GM18499 (cell line): ENCODE data around the gene UNC79.

Source experiments
- ATAC-seq: cut with Tn5 transposase; IDR thresholded peaks from one replicate; pipeline ENCODE4 v1.9.1; 2021; ENCODE audit warnings: moderate number of reproducible peaks; ENCODE audit not compliant: insufficient read depth, unreplicated experiment

UNC79 gene

DNA sequence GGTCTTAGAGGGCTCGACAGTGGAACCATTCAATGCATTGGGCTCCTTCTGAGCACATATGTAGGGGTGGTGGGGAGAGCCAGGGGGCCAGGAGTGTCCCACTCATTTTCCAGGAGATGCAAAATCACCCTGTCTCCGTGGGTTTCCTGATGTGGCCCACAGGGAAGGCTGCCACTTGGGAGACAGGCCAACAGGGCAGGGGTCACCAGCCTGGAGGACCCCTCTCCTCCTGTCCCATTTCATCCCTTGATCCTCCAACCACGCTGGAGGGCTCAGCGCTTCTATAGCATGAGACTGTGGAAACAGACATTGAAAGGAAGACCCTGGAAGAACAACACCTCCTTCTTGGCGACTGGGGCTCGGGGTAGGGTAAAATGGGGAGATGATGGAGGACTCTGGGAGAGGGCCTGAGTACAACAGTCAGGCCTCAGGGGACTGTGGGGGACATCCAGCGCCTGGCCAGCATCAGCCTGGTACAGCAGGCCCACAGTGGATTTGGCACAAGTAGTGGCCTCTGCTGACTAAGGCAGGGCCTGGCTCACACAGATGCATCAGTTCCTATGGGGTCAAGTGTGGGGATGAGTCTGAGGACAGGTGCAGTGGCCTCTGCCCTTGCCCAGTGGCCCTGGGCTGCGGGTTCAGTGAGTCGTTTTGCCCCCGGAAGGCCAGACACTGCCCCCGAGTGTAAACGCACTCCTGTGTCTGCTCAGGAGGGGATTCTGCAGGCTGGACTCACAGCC lies 289.5 kb downstream of the UNC79 start:
- no peak for ATAC-seq

DNA sequence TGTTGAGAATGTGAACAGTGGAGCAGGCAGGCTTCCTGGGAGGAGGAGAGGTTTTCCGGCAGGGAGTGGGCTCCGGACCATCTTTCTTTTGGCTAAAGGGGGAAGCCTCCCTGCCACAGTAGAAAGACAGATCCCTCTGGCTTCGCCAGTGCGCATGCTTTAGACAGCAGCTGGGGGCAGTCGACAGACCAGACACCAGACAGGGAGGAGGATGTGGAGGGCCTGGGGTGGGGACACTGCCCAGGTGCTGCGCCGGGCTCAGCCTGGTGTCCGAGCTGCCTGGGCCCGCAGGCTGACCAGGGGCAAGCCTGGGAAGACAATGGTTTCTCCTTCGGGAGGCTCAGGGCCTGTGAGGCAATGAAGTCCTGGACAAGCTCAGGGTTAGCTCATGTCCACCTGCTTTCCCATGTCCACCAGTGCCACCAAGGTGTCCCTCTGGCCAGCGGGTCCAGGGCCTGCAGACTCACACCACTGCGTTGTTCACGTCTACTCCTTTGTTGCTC lies 290.3 kb downstream of the UNC79 start:
- no peak for ATAC-seq

DNA sequence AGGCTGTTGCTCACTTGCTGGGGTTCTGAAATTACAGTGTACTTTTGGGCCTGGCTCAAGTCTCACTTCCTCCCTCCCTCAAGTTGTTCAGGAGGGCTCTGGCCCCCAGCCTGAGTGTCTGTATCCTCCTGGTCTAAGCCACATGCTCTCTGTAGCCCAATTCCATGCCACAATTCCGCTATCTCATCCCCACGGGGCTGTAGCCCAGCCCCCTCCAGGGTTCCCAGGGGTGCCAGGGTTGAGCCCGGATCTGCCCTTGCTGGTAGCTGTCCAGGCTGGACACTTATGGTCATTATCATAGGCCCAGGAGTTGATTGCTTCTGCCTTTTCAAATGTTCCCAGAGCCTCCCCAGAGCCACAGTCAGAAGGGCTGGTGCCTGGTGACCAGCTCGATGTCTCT lies 292.3 kb downstream of the UNC79 start:
- no peak for ATAC-seq

DNA sequence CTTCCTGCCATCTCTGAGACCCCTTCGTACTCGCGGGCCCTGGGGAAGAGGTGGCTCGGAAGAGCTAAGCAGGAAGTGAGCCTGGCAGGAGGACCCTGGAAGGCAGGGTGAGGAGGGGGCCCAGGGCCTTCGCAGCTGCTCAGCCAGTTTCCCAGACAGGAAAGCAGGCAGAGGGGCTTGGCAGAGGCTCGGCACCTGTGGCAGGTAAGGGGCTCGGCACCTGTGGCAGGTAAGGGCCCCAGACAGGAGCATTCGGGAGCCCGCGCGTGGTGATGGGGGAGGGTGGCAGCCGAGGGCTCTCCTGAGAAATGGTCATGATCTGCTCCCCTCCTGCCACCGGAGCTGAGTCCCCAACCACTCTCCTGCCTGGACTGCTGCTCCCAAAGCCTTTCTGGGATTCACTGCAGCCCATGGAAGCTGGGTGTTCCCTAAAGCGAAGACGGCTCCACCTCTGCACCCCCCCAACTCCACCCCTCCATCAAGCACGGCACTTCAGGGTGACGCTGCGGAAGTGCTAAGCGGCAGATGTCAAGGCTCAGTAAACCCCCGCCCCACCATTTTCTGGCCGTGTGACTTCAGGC lies 294.4 kb downstream of the UNC79 start:
- no peak for ATAC-seq

DNA sequence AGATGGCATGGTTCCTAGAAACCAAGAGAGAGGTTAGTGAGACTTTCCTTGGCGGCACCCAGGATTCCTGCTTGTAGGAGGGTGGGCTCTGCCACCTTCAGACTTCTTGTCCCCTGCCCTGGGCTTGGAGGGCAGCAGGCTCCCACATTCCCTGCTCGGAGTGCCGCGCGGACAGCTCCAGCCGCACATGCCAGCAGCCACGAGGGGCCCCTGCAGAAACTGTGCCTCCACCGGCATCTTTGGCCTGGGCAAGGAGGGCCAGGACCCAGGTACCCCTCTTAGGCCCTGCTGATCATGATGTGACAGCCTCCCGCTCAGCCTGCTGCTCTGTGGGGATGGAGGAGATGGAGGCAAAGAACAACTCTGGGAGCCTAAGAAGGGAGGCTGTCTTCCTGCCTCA lies 295.3 kb downstream of the UNC79 start:
- ATAC-seq, result no peak

DNA sequence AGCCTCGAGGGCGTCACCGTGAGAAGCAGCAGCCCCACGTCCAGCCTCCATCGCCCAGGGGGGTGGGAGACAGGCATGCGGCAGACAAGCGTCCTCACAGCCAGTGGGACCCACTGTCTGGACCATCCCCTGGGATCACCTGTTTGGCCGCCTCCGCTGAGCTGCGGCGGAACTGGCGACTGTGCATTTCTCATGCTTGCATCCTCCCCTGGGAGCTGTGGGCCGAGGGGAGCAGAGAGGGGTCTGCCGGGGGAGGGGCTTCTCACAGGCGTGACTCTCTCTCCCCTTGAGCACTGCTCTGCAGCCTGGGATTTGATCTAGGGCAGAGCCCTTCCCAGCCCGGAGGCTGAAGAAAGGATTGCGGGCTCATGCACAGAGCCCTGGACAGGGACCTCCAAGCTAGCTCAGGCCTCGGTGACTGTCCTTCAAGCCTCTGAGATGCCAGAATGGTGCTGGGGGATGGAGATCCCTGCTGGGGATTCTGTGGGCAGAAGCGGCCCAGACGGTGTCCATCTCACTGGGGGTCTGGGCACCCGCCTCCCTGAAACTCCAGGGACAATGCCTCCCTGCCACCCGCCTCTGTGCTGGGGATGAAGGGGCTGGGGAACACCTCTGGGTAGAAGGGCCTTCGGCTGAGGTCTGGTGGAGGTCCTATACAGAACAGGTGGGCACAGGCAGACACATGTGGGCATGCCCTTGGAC lies 296.5 kb downstream of the UNC79 start:
- ATAC-seq, result no peak

DNA sequence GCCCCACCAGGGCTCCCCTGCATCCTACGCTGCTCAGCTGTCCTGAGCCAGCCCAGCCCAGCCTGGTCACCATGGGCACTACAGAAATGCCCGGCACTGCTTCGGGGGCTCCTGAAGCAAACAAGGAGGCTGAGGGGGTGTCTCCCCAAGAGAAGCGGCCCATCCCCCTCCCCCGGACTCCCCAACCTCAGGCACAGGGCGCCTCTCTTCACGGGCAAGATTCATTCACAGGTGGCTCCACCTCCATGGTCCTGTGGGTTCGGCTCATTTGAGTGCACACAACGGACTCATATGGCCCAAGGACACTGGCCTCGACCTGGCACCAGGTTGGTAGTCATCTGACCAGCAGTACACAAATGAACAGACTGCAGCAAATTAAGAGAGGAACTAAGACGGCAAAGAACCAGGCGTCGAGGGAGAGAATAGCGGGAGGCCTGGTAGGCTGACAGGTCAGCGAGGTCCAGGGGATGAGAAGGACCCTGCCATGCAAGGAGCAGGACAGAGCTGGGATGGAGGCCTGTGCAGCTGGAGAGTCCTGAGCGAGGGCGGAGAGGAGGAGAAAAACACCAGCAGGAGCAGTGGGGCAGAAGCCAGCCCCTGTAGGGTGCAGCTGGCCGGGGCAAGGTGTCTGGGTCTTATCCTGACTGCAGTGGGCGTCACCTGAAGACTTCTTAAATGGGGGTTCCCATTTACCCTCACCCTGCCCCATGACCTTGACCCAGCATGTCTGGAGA lies 297.3 kb downstream of the UNC79 start:
- no peak for ATAC-seq

DNA sequence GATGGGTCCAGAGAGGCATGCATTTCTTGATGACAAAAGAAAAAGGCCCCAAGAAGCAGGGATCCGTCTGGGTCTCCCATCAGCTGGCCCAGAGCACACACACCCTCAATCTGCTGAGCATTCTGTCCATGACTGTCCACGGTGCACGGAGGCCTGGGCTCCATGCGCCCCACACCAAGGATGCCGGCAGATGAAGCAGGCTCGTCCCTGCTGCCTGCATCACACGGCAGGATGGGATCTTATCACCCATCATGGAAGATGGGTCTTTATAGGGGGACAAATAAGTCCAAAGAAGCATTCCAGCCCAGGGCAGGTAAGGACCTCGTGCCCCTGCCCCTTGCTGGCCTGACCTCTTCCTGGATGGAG lies 297.9 kb downstream of the UNC79 start:
- no peak for ATAC-seq

DNA sequence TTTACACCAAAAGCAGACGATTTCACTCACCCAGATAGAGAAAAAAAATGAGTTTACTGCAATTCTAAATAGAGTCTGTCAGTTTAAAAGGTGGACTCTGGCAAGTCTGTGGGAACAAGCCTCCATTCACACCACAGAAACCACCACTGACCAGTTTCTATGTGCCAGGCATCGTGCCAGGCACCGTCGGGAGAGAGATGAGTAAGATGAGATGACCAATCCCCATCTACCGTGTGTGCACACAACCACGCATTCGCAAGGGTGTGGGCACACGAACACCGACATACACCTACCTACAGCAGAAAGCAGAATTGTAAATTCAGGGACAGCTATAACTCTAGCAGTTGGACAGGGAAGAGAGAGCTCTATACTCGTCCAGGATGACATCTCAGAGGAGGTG lies 299.3 kb downstream of the UNC79 start:
- no peak for ATAC-seq

DNA sequence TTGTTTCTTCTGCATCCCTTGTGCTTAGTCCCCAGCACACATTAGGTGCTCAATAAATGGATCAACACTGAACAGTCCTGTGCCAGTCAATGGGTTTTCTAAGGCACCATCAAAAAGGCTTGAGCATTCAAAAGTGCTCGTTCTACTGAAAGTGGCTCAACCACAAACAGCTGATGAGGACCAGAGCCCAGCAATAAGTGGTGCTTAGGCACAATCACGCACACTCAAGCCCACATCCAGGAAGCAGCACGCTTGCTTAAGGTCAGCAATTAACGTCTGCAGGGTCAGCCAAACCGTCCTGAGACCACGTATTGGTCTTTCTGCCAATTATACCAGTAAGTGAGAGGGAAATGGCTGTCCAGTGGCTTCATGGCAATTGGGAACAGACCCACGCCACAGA lies 301.0 kb downstream of the UNC79 start:
- ATAC-seq, result no peak

DNA sequence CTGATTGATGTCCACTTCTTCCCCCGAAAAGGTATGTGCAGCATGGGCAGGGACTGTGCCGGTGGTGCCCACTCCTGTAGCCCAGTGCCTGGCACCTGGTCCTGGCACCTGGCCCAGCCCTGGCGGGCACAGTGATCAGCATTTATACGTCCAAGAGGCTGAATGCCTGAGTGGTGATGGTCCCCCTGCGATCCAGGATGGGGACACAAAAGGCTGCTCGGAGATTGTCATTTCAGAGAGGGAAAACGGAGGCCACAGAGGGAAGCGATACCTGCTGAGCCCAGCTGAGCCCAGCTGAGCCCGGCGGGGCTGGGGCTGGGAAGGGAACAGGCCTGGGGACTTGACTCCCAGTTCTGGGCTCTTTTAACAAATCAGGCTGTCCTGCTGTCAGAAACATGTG lies 301.8 kb downstream of the UNC79 start:
- no peak for ATAC-seq

DNA sequence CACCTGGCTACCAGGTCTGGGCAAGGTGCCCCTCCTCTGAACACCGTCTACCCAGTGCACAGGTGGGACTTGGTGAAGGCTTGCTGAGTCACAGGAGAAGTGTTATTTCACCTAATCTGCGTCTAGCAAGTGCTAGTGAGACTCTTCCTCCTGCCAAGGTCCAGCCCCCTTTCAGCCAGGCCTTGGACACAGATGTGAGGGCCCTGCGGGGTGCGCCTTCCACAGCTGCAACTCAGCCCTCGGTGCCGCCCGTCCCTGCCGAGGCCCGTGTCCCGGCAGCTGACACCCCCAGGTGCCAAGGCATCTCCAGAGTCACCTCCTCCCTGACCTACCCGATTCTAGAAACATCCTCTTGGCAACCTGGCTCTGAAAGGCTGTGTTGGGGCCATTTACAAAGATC lies 302.5 kb downstream of the UNC79 start:
- ATAC-seq, result no peak

DNA sequence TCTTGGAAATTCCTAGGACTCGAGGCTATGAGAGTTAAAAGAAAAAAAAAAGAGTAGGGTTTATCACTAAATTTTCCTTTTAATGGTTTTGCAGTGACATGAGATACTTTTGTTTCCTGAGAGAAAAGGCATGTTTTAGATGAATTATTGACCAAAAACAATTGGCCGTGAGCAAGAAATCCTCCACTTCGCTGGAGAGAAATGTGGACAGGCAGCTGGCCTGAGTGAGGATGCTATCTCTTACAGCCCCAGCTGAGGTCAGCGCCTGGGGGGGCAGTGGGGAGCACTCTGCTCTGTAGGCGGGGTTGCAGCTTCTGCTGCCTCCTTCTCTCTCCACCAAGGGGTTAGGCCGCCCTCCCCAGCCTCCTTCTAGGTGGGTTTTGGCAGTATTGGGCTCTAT lies 302.9 kb downstream of the UNC79 start:
- no peak for ATAC-seq

DNA sequence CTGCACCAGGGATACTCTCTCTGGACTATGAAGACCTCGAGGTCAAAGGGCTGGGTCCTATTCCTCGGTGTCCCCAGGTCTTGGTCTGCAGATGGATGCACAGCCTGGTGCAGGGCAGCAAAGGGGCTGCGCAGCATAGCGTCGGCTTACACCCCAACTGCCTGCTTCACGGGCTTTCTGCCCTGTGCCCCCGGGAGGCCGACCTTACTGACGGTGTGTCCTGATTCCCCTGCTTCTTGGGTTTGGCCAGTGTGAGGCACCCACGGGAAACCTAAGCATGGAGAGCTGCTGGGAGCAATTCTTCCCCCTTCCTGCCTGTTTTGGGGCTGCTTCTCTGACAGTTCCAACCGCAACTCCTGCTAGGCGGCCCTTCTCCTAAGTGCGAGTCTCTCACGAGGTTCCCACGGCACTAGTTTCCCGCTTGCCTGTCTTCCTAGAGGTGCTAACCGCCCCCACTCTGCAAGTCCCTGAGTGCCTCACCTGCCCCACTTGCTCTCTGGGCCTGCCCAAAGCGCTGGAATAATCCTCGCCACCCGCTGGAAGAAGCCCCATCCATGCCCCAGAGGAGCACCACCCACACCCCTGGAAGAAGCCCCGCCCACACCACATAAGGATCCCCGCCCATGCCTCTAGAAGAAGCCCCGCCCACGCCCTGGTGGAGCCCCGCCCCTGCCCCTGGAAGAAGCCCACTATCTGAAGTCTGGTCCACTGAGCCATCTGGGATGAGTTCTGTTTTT lies 303.5 kb downstream of the UNC79 start:
- no peak for ATAC-seq

DNA sequence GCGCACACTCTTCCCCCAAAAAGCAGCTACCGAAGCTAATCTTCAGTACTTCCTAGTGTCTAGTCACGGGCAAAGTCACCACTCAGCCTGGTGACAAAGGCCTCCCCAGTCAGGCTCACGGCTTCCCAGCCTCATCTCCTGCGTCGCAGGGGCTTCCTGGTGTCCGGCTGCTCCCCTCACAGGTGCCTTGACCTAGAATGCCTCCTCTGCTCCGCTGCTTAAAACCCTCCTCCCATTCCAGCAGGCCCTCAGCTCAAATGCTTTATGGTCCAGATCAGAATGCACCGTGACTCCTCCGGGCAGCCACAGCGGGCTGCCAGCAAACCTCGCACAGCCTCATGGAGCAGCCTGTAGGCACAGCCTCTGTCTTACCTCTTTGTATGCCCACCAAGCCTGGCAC lies 304.5 kb downstream of the UNC79 start:
- ATAC-seq, result no peak

DNA sequence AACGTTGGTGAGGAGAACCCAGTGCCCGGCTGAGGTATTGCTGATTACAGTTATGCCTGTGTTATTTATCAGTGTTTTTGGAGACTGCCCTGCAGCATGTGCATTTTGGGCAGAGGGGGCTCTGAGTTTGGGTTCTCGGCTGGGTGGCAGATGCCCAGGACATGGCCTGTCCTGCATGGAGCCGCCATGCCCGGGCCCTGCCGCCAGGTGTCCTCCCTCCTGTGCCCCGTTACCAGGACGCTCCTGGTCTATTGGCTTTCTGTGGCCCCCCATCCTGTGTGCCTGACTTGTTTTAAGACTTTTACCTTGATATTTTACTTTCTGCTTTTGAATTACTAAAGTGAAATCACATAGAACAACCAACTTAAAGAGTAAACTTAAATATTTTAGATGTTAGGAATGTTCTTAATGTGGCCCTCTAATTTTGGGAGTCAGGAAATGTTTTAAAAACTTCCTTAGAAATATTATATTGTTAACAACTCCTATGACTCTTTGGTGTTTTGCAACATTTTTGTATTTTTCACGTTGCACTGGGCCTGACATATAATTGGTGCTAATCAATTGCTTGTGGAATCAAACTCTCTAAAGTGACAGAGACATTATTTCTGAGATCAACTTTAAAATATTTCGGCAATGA lies 305.8 kb downstream of the UNC79 start:
- no peak for ATAC-seq

DNA sequence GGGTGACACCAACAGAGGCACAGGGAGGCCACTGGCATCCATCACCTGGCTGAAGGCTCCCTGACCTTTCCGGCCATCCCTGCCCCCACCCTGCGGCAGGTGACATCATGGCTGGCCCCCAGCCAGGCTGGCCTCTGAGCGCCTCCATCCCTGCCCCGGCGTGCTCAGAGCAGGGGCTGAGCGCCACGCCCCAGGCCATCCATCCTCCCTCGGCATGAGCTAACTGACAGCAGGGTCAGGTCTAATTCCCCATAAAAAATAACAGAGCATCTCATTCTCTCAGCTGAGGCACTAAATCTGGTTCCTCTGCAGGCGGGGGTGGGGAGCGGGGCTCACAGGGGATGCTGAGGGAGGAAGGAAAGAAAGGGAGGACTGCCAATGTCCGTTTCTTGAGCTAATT lies 306.9 kb downstream of the UNC79 start:
- no peak for ATAC-seq

DNA sequence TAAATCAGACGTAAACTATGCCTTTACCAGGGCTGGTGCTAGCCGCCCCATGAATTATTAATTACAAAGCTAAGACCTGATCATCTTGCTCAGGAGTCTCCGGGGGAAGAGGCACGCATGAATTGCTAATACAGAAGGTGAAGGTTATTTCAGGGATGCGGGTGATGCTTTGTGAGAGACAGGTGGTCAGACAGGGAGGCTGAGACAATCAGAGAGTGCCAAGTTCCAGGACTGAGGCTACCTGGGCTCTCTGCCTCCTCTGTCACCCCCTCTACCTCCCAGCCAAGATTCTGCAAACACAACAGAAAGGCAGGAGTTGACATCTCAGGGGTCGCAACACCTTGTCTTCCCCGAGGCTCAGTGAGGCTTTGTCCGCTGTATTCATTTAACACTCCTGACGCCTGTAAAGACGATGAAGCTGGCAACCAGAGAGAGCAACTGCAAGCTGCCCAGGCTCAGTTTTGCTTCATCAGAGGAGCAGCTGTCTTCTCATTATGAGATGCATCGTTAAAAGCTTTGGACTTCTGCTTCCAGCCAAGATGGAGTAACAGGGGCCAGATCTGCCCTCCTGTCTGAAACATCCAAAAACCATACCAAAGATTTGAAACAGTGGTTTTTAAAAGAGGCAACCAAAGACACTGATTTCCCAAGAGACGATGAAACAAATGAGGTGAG lies 311.0 kb downstream of the UNC79 start:
- no peak for ATAC-seq

DNA sequence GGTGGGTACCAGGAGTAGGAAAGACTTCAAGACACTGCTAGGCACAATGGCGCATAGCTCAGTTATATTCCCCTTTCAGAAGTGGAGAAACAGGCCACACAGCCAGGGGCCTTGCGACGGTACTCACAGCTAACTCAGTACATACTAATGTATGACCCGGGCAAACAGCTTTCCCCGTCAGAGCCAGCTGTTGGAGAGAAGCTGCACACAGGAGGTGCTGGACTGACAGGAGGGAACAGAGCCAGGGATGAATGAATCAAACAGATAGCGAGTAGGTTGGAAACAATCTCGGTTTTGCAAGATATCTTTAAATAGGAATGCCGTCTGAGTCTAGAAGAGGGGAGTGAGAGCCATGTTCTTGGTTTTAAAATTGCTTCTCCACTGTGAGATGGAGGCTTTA lies 312.0 kb downstream of the UNC79 start:
- ATAC-seq, result no peak
